H1 (cell line): Measurements from ENCODE around the gene ADAM19. TPM values are rescaled to one million over a fixed set of nuclear protein-coding genes. Genes with fewer than 3 reads are reported as not detected.

ENCODE experiments used
- CTCF ChIA-PET: fragments of 300-600 bp; sonication (Branson Sonifier 250); formaldehyde crosslinking; loops from one replicate; lab custom pipeline; 2021; ENCODE audit not compliant: partially characterized antibody; lab: Charles Lee
- POLR2A ChIA-PET: fragments of 300-600 bp; sonication (Branson Sonifier 250); formaldehyde crosslinking; loops from one replicate; lab custom pipeline; 2021; ENCODE audit warnings: inconsistent platforms; ENCODE audit not compliant: partially characterized antibody; lab: Charles Lee
- DNase-seq, 2 experiments: peaks; one replicate each; pipeline versions ENCODE4 v3.0.0 to v3.0.0-alpha.2; 2010 to 2022; ENCODE audit warnings: low spot score in 2 of 2, low read depth in 1 of 2, mixed read lengths in 1 of 2
- FAIRE-seq: peaks from 2 replicates; lab custom pipeline; 2011; peaks lifted over from hg19 to GRCh38; lab: Jason Lieb, UNC
- H2AFZ ChIP-seq: 2 replicates; pipeline ENCODE4 v1.8.1; 2012; ENCODE audit warnings: low read length, inconsistent platforms
- H2AK5ac ChIP-seq: 2 replicates; pipeline ENCODE4 v1.6.1; 2013; ENCODE audit warnings: low read depth, low read length
- H2BK120ac ChIP-seq: replicated peaks from 2 replicates; pipeline ENCODE3; 2013; ENCODE audit warnings: low read depth, low read length, inconsistent platforms
- H2BK12ac ChIP-seq: 2 replicates; pipeline ENCODE4 v1.6.1; 2013; ENCODE audit warnings: low read depth, low read length
- H2BK15ac ChIP-seq: 2 replicates; pipeline ENCODE4 v1.6.1; 2013; ENCODE audit warnings: low read length
- H2BK20ac ChIP-seq: 2 replicates; pipeline ENCODE4 v1.6.1; 2013; ENCODE audit warnings: low read length
- H2BK5ac ChIP-seq: 2 replicates; pipeline ENCODE4 v1.6.1; 2013; ENCODE audit warnings: low read depth, low read length
- H3K14ac ChIP-seq: 2 replicates; pipeline ENCODE4 v1.6.1; 2013; ENCODE audit warnings: inconsistent platforms; ENCODE audit not compliant: insufficient read length
- H3K18ac ChIP-seq: 2 replicates; pipeline ENCODE4 v1.6.1; 2013; ENCODE audit warnings: low read length; ENCODE audit errors: extremely low read depth
- H3K23ac ChIP-seq: 2 replicates; pipeline ENCODE4 v1.6.1; 2013; ENCODE audit warnings: inconsistent platforms; ENCODE audit not compliant: insufficient read length
- H3K23me2 ChIP-seq: 2 replicates; pipeline ENCODE4 v1.6.1; 2013; ENCODE audit warnings: low read depth, low read length
- H3K27ac ChIP-seq: 2 replicates; pipeline ENCODE4 v1.6.1; 2011; ENCODE audit warnings: low read depth, low read length, inconsistent platforms
- H3K27me3 ChIP-seq, 4 experiments: replicated peaks in 1 of 4; 1 replicate in 1 of 4; 2 replicates in 3 of 4; pipeline versions ENCODE4 v1.6.1 to v1.8.1; 2011 to 2013; ENCODE audit warnings: low read length in 3 of 4, mild to moderate bottlenecking in 3 of 4, inconsistent platforms in 2 of 4, mixed read lengths in 2 of 4, moderate library complexity in 1 of 4; ENCODE audit not compliant: control insufficient read depth in 3 of 4, insufficient read depth in 3 of 4; ENCODE audit errors: extremely low read depth in 1 of 4
- H3K36me3 ChIP-seq, 4 experiments: 2 replicates each; pipeline versions ENCODE4 v1.6.1 to v1.8.1; 2011 to 2013; ENCODE audit warnings: mild to moderate bottlenecking in 4 of 4, low read length in 3 of 4, moderate library complexity in 2 of 4, control low read depth in 1 of 4, inconsistent platforms in 1 of 4; ENCODE audit not compliant: insufficient read depth in 4 of 4, control insufficient read depth in 2 of 4
- H3K4ac ChIP-seq: replicated peaks from 2 replicates; pipeline ENCODE3; 2013; ENCODE audit warnings: low read length, low read depth, mixed read lengths, inconsistent platforms; ENCODE audit not compliant: insufficient read length
- H3K4me1 ChIP-seq, 4 experiments: replicated peaks in 1 of 4; 1 replicate in 1 of 4; 2 replicates in 3 of 4; pipeline versions ENCODE4 v1.6.1 to v1.8.1; 2011 to 2013; ENCODE audit warnings: low read length in 3 of 4, inconsistent platforms in 2 of 4, mixed read lengths in 1 of 4; ENCODE audit not compliant: insufficient read depth in 4 of 4, control insufficient read depth in 3 of 4
- H3K4me2 ChIP-seq, 2 experiments: 2 replicates each; pipeline versions ENCODE4 v1.6.1 to v1.8.1; 2011 to 2013; ENCODE audit warnings: low read depth in 2 of 2, low read length in 2 of 2, control low read depth in 1 of 2, inconsistent platforms in 1 of 2, mild to moderate bottlenecking in 1 of 2; ENCODE audit not compliant: insufficient read depth in 1 of 2
- H3K4me3 ChIP-seq, 4 experiments: fragments of 200-600, 300-600 bp in 1 of 4; sonication (generic), shearing (Covaris generic), sonication (Bioruptor Twin) in 1 of 4; 2 replicates each; pipeline versions ENCODE4 v1.5.1 to v1.8.1; 2011 to 2016; ENCODE audit warnings: low read length in 4 of 4, low read depth in 3 of 4, control low read depth in 2 of 4, inconsistent platforms in 2 of 4, mild to moderate bottlenecking in 2 of 4, mixed read lengths in 1 of 4, moderate library complexity in 1 of 4; ENCODE audit not compliant: insufficient read depth in 2 of 4; ENCODE audit errors: extremely low read depth in 1 of 4
- H3K56ac ChIP-seq: replicated peaks from 2 replicates; pipeline ENCODE3; 2013; ENCODE audit warnings: low read depth, mild to moderate bottlenecking, mixed read lengths, low read length, inconsistent platforms; ENCODE audit not compliant: insufficient read length
- H3K79me1 ChIP-seq: 2 replicates; pipeline ENCODE4 v1.6.1; 2013; ENCODE audit warnings: low read depth, low read length, control low read depth
- H3K79me2 ChIP-seq, 2 experiments: 2 replicates each; pipeline versions ENCODE4 v1.6.1 to v1.8.1; 2012 to 2013; ENCODE audit warnings: low read length in 2 of 2, mild to moderate bottlenecking in 2 of 2, inconsistent platforms in 1 of 2; ENCODE audit not compliant: insufficient read depth in 2 of 2, control insufficient read depth in 1 of 2
- H3K9ac ChIP-seq, 4 experiments: replicated peaks in 1 of 4; 1 replicate in 1 of 4; 2 replicates in 3 of 4; pipeline versions ENCODE4 v1.6.1 to v1.8.1; 2011 to 2013; ENCODE audit warnings: low read depth in 3 of 4, low read length in 3 of 4, control low read depth in 2 of 4, mild to moderate bottlenecking in 2 of 4, moderate library complexity in 2 of 4, inconsistent platforms in 1 of 4; ENCODE audit errors: extremely low read depth in 1 of 4
- H3K9me3 ChIP-seq, 2 experiments: 2 replicates each; pipeline versions ENCODE4 v1.6.1 to v1.8.1; 2012 to 2013; ENCODE audit warnings: mild to moderate bottlenecking in 2 of 2, moderate library complexity in 2 of 2, control low read depth in 1 of 2, inconsistent platforms in 1 of 2, low read depth in 1 of 2, low read length in 1 of 2, mixed read lengths in 1 of 2; ENCODE audit not compliant: insufficient read depth in 2 of 2
- H4K20me1 ChIP-seq, 2 experiments: replicated peaks in 1 of 2; 2 replicates each; pipeline versions ENCODE3 to v1.8.1; 2011 to 2013; ENCODE audit warnings: inconsistent platforms in 2 of 2, low read length in 2 of 2, mild to moderate bottlenecking in 1 of 2; ENCODE audit not compliant: insufficient read depth in 2 of 2, control insufficient read depth in 1 of 2
- H4K5ac ChIP-seq: 2 replicates; pipeline ENCODE4 v1.6.1; 2013; ENCODE audit warnings: low read length, low read depth, mixed read lengths, inconsistent platforms; ENCODE audit not compliant: insufficient read length
- H4K8ac ChIP-seq: 2 replicates; pipeline ENCODE4 v1.8.0; 2013; ENCODE audit warnings: mild to moderate bottlenecking, moderate library complexity, low read length, inconsistent platforms; ENCODE audit not compliant: insufficient read depth; ENCODE audit errors: extremely low read depth
- H4K91ac ChIP-seq: replicated peaks from 2 replicates; pipeline ENCODE3; 2013; ENCODE audit warnings: low read length, mixed read lengths, inconsistent platforms; ENCODE audit not compliant: insufficient read length
- BCL11A ChIP-seq, 2 experiments: IDR thresholded peaks; one replicate each; pipeline ENCODE4 v1.6.1; 2011; ENCODE audit warnings: low read depth in 2 of 2, low read length in 2 of 2, mild to moderate bottlenecking in 2 of 2
- CTBP2 ChIP-seq: IDR thresholded peaks from 2 replicates; pipeline ENCODE4 v1.7.0; 2011; ENCODE audit warnings: borderline replicate concordance, mild to moderate bottlenecking, moderate library complexity, mixed read lengths, low read length; ENCODE audit not compliant: insufficient read depth, insufficient read length
- GABPA ChIP-seq: IDR thresholded peaks from 2 replicates; pipeline ENCODE4 v1.6.1; 2011; ENCODE audit warnings: mild to moderate bottlenecking, low read length, moderate library complexity, borderline replicate concordance; ENCODE audit not compliant: insufficient read depth
- KDM1A ChIP-seq: fragments of 200-600, 300-600 bp; sonication (generic); IDR thresholded peaks from 2 replicates; pipeline ENCODE4 v1.7.1; 2016; ENCODE audit warnings: mild to moderate bottlenecking, low read length, borderline replicate concordance
- PHF8 ChIP-seq: fragments of 200-600 bp; sonication (generic); conservative IDR thresholded peaks from 2 replicates; pipeline ENCODE4 v1.7.1; 2012; ENCODE audit warnings: low read depth, mild to moderate bottlenecking, inconsistent platforms, low read length, moderate library complexity
- POLR2A ChIP-seq, 2 experiments: IDR thresholded peaks; 1 replicate in 1 of 2; 2 replicates in 1 of 2; pipeline ENCODE4 v1.6.1; 2011; ENCODE audit warnings: low read depth in 2 of 2, low read length in 2 of 2, mild to moderate bottlenecking in 2 of 2; ENCODE audit errors: control extremely low read depth in 1 of 2
- RNF2 ChIP-seq: fragments of 200-900, 300-1000 bp; sonication (generic); IDR thresholded peaks from 2 replicates; pipeline ENCODE4 v1.7.1; 2016; ENCODE audit warnings: borderline replicate concordance, low read depth, mild to moderate bottlenecking, antibody characterized with exemption, low read length; ENCODE audit not compliant: poor library complexity, severe bottlenecking; ENCODE audit errors: missing control alignments
- TAF7 ChIP-seq: optimal IDR thresholded peaks from 2 replicates; pipeline ENCODE3; 2011; ENCODE audit warnings: low read depth, mild to moderate bottlenecking, inconsistent platforms, low read length, moderate library complexity, borderline replicate concordance
- TEAD4 ChIP-seq: IDR thresholded peaks from 2 replicates; pipeline ENCODE4 v1.6.1; 2012; ENCODE audit warnings: low read depth, low read length, inconsistent platforms, mixed read lengths
- YY1 ChIP-seq: IDR thresholded peaks from 2 replicates; pipeline ENCODE4 v1.6.1; 2011; ENCODE audit warnings: low read depth, mild to moderate bottlenecking, low read length
- WGBS, 2 experiments: shearing (Covaris generic) in 1 of 2; methylation state at CpG; one replicate each; pipeline versions ENCODE4 v1.1.6 to v1.1.7; 2013 to 2015; ENCODE audit warnings: low lambda C conversion rate in 2 of 2, mixed read lengths in 2 of 2, inconsistent platforms in 1 of 2, low coverage in 1 of 2, missing lambda C conversion rate in 1 of 2; ENCODE audit not compliant: insufficient replicate concordance in 2 of 2, insufficient coverage in 1 of 2, insufficient read length in 1 of 2; ENCODE audit errors: extremely low coverage in 1 of 2, missing lambda C conversion rate in 1 of 2; 5-methylcytosine and 5-hydroxymethylcytosine counted together
- polyA plus RNA-seq, 7 experiments: library from polyadenylated mRNA; depleted of rRNA in 3 of 7; stranded (reverse) in 5 of 7; unstranded in 2 of 7; fragments of >200 nt in 5 of 7; fragments of 200-250 nt in 2 of 7; gene quantifications; 1 replicate in 5 of 7; 2 replicates in 1 of 7; 4 replicates in 1 of 7; pipeline versions ENCODE4 v1.2.1 to v1.2.3, GENCODE V29; 2011 to 2013; ENCODE audit warnings: missing spikeins in 2 of 7, mixed read lengths in 2 of 7
- total RNA-seq: library from RNA; stranded (reverse); fragmentation: NEBNext Ultra II Directional; extraction: Animal tissue kit (Norgen Biotek cat#: 25700); gene quantifications from 2 replicates; pipeline ENCODE4 v1.2.1, GENCODE V29; 2021
- TF ChIP-seq, protein P1 (sequence below): IDR thresholded peaks from 2 replicates; pipeline ENCODE4 v1.6.1; 2012; ENCODE audit warnings: inconsistent platforms
- TF ChIP-seq, protein P2 (sequence below): IDR thresholded peaks from 2 replicates; pipeline ENCODE4 v1.6.1; 2011; ENCODE audit warnings: low read depth, mild to moderate bottlenecking, low read length; ENCODE audit not compliant: insufficient read depth

ADAM19 gene
- total and polyA plus RNA-seq, 2 of the 8 experiments (the other 6 are each of a cell fraction or from before 2014, with no cell fraction given), result 6.5 to 22.7 TPM

DNA sequence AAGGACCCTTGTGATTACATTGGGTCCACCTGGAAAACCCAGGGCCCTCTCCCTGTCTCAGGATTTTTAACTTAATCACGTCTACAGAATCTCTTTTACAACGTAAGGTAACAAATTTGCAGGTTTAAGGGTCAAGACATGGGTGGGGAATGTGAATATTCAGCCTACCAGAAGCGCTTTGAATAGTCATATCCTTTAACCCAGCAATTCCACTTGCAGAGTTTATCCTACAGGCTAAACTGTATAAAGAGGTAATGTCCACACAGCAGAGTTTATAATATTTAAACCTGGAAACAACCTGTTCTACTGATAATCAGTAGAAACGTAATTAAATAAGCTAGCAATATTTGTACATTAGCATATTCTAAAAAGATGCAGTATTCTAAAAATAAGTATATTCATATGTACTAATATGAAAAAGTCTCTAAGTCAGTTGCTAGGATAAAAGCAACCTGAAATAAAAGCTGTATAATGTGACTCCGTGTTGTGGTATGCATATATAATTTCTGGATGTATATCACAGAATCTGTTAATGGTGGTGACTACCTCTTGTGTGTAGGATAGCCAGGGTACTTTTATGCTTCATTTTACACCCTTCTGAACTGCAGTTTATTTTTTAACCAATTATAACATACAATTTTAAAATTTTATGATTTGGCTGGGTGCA, 129.7 kb downstream of the ADAM19 start:
- Histone ChIP-seq H3K9me3 (no peaks in the 10 kb centered on the region), H4K20me1 (no peaks in the 10 kb centered on the region), H2BK20ac (no peak overlapping the region), H2AK5ac (no peak overlapping the region), H3K79me2 (no peaks in the 10 kb centered on the region), H3K27me3 (no peaks in the 10 kb centered on the region), H2BK5ac (no peak overlapping the region), H3K23me2 (no peaks in the 10 kb centered on the region; the same call in 1 of the 2 replicates), H4K8ac (no peak overlapping the region), H3K23ac (no peak overlapping the region), H3K4ac (no peak overlapping the region), H2BK120ac (no peak overlapping the region), H2BK15ac (no peak overlapping the region), H4K91ac (no peak overlapping the region), H3K56ac (no peak overlapping the region), H3K14ac (no peak overlapping the region), H3K79me1 (no peaks in the 10 kb centered on the region), H3K18ac (no peak overlapping the region), H3K4me3 (no peak overlapping the region), H4K5ac (no peak overlapping the region), H3K4me2 (no peak overlapping the region), H3K4me1 (no peaks in the 10 kb centered on the region), H2AFZ (no peak overlapping the region), H2BK12ac (no peak overlapping the region), H3K9ac (no peak overlapping the region), H3K36me3 (no peaks in the 10 kb centered on the region), H3K27ac (no peak overlapping the region)
- CTCF ChIA-PET, result interaction anchor here (0.7 to 10.3 kb wide), 5 partner anchors 25 to 129 kb away, joined by 3 to 66 read pairs (median 3); no protein-coding TSS in a partner anchor
- 83% methylated on average over 5 of the region's 5 CpGs; no CpG with 5 or more reads in 1 of the 2 experiments for WGBS, 2 experiments
- DNase-seq, result no peak
- POLR2A ChIA-PET, result no interaction called here
- FAIRE-seq, result no peak
- TF ChIP-seq TAF7 (no peak), GABPA (no peak), BCL11A (IDR thresholded peaks at IDR 0.05; ENCODE audit: low read depth in 2 of 2, low read length in 2 of 2) (no peak), TEAD4 (no peak), YY1 (no peak), KDM1A (no peak), POLR2A (IDR thresholded peaks at IDR 0.05; ENCODE audit: control extremely low read depth in 1 of 2, low read depth in 2 of 2, low read length in 2 of 2) (no peak), RNF2 (no peak), PHF8 (no peak), CTBP2 (no peak)
- TF ChIP-seq, protein P1, sequence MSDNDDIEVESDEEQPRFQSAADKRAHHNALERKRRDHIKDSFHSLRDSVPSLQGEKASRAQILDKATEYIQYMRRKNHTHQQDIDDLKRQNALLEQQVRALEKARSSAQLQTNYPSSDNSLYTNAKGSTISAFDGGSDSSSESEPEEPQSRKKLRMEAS, result no peak
- TF ChIP-seq, protein P2, sequence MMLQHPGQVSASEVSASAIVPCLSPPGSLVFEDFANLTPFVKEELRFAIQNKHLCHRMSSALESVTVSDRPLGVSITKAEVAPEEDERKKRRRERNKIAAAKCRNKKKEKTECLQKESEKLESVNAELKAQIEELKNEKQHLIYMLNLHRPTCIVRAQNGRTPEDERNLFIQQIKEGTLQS, result no peak
